NCI-H1092 (cell line): Measurements from ENCODE around the gene LRP1.
A peak's percentile ranks its signal among the peaks of the same experiment; 100 is the strongest.

Experiments used
- DNase-seq: peaks from one replicate; lab custom pipeline; 2025; lab: John Stamatoyannopoulos, UW

LRP1 gene

DNA sequence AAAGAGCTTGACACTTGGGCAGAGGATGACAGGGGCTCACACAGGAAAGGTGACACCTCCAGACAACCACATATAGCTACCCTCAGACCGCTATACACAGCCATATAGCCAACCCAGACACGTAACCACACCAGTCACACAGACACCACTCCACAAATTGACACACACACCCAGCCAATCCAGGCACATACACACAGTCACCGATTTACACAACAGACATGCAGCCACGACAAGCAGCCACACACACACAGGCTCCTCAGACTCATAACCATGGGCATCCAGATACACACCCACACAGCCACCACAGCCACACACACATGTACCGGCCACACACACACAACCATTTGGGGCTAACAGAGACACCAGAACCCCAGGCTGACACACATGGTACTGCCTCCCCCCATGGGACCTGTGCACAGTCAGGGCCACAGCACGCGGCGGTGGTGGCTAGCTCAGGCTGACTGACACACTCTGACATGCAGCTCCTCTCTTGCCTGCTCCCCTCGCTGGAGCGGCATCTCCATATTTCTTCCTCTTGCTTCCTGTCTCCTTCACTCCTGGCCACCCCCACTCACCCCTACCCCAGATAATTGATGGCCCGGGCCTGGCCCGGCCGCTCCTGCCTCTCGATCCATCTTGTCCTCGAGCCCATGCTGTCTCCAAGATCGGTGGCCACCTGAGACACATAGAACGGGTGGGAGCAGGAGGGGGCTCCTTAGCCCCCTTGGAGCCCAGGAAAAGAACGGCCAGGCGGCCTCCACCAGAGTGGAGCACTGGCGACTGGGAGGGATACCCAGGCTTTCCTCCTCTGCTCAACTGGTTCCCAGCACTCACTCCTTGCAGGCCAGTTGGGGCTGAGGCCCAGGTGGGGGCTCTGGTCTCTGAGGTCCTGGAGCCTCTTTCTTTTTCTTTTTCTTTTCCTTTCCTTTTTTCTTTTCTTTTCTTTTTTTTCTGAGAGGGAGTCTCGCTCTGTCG, 95.2 kb downstream of the LRP1 start:
- no peak for DNase-seq

DNA sequence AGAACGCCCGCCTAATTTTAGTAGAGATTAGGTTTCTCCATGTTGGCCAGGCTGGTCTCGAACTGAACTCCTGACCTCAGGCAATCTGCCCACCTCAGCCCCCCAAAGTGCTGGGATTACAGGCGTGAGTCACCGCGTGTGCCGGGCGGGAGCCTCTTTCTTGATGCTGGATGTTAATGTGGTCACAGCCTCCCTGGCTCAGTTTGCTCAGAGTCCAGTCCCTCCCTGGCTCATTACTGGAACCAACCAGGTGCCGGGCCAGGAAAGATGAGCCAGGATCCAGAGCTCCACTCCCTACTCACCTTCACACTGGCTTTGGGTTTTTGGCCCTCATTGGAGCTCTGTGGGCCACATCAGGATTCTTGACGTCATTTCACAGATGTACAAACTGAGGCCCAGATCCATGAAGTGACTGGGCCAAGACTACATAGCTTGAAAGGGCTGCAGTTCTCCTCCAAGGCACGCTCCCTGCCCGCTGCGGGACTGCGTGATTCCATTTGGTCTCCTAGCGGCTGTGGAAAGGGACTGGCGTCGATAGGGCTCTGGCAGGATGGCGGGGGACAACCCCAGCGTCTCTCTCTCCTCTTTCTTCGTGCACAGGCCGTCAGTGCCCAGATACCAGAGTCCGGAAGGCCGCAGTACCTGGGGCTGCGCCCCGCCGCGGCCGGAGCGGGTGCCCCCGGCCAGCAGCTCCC, 96.1 kb downstream of the LRP1 start:
- DNase-seq, result no peak

DNA sequence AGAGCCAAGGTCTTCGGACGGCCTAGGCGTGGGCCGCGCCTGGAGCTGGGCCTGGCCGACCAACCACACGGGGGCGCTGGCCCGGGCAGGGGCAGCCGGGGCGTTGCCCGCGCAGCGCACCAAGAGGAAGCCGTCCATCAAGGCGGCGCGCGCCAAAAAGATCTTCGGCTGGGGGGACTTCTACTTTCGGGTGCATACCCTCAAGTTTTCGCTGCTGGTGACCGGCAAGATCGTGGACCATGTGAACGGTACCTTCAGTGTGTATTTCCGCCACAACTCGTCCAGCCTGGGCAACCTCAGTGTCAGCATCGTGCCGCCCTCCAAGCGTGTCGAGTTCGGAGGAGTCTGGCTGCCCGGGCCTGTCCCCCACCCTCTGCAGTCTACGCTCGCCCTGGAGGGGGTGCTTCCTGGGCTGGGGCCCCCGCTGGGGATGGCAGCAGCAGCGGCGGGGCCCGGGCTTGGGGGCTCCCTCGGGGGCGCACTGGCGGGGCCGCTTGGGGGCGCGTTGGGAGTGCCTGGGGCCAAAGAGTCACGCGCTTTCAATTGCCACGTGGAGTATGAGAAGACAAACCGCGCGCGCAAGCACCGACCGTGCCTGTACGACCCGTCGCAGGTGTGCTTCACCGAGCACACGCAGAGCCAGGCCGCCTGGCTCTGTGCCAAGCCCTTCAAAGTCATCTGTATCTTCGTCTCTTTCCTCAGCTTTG, 96.8 kb downstream of the LRP1 start:
- no peak for DNase-seq

DNA sequence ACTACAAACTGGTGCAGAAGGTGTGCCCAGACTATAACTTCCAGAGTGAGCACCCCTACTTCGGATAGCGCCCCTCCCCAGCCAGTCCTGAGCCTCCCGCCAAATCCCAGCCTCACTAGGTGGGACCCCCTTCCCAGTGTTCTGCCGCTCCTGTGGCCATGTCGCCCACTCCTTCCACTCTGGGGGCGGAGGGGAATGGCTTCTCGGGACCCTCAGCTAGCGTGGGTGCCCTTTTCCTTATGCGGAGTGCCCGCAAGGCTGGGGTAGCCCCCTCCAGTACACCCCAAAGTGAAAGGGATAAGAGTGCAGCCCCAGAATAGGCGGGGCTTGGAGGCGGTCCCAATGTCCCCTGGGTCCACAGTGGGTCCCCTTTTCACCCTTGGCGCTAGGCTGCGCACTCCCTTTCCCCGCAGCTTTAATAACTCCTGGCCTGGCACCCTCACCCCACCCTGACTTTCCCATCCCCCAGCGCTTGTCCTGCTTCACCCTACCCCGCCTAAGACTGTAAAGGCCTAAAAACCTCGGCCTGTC, 97.5 kb downstream of the LRP1 start:
- DNase-seq, result no peak

DNA sequence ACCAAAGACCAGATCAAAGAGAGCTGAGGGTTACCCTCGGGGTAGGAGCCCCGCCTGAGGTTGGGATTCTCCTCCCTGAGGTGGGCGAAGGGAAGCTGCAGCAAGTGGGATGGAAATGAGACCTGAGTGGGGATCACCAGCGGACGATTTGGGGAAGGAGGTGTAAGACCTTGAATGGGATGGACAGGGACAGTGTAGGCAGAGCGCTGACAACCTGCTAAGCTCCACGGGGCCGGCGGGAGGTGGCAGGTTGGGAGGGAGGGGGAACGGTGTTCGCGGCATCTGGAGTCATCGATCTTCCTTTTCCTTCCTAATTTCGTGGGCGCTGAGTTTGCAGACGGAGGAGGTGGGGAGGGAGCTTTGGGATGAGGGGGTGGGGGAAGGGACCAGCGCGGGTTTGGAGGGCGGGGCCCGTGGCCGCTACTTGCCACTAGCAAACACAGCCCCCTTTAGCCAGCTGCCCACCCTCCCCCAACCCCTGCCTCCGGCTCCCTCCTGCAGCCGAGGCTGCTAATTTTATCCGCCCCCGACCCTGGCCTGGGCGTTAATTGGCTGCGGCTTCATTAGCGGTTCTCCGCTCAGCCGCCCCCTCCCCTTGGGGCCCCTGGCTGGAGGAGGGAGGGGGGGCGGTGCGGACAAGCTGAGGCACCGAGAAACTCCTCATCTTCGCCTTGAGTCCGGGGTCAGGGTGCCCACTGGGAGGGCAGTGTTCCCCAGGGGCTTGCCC, 98.5 kb downstream of the LRP1 start:
- no peak for DNase-seq

DNA sequence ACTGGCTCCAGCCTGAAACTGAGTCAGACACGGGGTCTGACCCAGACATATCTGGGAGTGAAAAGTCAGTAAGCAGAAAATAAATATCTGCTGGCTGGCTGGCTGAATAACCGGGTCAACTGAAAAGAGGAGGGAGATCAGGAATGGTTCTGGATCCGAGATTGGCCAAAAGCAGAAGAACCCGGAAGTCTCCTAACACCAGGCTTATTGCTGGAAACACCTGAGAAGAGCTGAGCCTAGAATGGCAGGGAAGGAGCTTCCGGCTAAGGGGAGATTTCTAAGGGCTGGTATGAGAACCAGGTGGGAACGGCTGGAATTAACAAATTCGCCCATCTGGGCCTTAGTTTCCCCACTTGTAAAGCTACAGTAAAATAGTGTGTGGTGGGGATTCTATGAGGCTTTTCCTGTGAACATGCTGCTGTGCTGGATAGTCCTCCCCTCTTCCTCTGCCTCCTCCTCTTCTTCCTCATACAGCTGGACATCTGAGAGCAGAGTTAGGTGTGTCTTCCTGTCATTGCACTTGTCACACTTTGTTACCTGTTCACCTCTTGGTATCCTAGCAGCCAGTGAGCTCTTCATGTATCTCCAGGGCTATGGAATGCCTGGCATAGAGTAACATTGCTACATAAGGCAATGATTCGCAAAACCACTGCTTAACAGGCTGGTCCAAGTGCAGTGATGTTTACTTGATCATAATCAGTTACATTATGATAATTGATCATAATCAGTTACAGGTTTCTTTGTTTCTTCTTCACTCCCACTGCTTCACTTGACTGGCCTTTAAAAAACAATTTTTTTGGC, 99.2 kb downstream of the LRP1 start:
- no peak for DNase-seq

DNA sequence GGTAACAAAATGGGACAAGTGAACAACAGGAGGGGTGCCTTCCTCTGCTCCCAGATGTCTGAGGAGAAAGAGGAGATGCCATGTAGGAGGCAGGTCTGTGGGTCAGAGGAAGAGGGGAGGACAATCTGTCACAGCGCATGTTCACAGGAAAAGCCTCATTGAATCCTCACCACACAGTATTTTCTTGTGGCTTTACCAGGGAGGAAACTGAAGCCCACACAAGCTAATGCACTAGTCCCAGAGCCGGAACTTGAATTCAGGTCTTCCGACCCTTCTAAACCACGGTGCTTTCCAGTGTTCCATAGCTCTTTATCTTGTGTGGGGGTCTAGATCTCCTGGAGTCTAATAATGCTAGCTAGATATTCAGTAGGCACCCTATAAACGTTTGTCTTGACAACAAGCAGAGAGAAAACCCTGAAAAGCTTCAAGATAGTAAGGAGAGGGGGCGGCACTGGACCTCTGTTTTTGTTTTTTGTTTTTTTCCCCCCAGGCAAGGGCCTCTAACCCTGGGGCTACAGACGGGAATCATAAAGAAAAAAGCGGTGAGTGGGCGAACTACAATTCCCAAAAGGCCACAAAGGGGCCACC, 100.9 kb downstream of the LRP1 start:
- DNase-seq, result no peak

DNA sequence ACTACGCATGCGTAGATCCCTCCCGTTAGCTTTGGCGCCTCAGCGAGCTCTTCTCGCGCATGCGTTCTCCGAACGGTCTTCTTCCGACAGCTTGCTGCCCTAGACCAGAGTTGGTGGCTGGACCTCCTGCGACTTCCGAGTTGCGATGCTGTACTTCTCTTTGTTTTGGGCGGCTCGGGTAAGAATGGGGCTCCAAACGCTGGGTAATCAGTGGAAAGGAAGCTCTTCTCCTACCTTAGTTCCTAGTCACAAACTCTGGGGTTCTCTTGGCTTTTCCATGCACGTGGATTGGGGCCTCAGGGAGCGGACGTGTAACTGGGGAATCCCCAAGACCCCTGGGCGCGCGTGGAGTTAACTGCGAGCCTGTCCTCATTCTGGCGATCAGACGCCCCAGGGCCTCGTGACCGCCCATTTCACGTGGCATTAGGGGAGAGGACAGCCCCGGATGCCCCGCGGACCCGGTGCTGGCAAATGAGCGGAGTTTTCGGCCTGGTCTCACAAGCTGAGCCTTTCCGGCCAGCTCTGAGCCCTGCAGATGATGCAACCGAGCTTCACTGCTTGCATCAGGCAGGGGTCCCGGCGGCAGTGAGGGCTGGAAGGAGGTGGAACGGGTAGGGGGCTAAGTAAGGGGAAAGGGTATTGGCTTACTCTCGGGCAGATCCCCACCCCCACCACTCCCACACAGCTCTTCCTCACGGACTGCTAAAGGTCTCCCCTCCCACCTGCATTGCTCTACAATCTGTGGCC, 101.5 kb downstream of the LRP1 start, which contains the start of gene SHMT2:
Gene SHMT2 (plus strand): TSS at position 78 of the 747 bp plus-strand sequence. CDS start 68 bp downstream, at position 146.
- DNase-seq, result peak; percentile 89

DNA sequence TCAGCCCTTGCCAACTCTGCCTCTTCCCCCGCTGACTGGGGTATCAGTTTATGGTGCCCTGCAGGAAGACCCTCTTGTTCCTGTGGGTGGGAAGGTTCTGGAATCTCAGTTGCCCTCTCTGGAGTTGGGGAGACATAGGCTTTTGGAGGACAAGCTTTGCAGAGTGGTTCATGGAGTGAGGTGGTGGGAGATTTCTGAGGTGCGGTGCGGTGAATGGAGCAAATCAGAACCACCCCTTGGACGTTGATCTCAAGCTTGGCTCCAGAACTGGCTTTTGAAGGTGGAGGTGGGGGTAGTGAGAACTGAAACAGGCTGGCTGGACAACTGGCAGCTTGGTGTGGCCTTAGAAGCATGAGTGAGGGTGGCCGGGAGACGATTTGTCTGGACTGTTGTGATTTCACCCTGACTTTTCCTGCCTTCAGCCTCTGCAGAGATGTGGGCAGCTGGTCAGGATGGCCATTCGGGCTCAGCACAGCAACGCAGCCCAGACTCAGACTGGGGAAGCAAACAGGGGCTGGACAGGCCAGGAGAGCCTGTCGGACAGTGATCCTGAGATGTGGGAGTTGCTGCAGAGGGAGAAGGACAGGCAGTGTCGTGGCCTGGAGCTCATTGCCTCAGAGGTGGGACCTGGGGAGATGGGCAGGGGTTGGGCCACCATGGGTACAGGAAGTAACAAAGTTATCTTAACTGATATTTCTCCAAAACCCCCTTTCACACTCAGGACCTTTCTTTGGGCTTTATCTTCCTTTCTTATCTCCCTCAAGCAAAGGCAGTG, 102.3 kb downstream of the LRP1 start:
- no peak for DNase-seq

DNA sequence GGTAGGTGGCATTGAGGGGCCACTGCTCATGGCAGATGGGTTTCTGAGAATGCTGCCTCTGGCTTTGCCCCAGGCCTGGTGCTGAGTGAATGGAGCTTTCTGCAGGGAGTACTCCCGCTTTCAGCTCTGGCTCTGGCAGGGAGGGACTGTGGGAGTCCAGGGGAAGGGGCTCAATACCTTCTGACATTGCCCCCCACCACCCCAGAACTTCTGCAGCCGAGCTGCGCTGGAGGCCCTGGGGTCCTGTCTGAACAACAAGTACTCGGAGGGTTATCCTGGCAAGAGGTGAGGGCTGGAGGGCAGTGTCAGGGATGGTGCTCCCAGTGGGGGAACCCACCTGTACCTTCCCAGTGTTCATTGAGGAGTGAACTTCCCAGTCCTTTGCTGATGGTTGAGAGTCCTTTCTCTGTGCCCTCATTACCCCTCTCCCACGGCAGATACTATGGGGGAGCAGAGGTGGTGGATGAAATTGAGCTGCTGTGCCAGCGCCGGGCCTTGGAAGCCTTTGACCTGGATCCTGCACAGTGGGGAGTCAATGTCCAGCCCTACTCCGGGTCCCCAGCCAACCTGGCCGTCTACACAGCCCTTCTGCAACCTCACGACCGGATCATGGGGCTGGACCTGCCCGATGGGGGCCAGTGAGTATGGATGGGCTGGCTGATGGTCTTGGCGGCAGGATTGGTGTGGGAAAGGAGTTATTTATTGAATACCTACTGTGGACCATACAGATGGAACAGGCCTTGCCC, 103.2 kb downstream of the LRP1 start:
- DNase-seq, result no peak

DNA sequence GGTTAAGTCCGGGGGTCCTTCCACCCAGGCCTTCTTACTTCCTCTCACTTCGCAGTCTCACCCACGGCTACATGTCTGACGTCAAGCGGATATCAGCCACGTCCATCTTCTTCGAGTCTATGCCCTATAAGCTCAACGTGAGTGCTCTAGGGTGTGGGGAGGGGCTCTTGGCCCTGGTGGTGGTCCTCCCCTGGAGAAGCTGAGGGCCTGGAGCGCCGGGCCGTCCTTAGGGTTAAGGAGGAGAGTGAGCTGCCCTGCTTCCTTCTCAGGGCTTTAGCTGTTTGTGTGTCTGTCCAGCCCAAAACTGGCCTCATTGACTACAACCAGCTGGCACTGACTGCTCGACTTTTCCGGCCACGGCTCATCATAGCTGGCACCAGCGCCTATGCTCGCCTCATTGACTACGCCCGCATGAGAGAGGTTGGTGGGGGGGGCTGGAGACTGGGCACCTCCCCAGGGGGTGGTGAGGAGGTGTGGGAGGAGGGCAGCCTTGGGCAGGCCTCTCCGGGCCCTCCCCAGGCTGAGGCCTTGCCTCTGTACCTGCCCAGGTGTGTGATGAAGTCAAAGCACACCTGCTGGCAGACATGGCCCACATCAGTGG, 104.0 kb downstream of the LRP1 start:
- no peak for DNase-seq

DNA sequence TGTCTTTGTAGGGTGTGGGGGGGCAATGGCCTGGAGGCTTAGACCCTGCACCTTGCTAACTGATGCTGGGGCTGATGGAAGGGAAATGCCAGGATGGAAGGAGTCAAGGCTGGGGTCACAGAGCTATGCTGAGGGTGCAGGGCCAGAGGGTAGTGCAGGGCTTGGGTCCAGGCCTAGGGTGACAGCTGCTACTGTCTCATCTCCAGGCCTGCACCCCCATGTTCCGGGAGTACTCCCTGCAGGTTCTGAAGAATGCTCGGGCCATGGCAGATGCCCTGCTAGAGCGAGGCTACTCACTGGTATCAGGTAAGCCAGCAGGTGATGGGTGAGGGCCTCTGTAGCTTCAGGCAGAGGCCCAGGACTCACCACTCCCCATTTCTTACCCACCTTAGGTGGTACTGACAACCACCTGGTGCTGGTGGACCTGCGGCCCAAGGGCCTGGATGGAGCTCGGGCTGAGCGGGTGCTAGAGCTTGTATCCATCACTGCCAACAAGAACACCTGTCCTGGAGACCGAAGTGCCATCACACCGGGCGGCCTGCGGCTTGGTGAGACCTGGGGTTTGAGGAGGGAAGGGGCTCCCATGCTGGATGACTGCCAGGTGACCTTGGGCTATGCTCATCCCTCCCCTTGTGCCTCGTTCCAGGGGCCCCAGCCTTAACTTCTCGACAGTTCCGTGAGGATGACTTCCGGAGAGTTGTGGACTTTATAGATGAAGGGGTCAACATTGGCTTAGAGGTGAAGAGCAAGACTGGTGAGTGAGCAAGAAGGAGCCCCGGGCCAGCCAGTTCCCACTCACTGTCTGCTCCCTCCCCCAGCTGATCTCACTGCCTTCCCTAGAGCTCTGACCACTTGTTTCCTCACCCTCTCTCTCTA, 105.3 kb downstream of the LRP1 start:
- no peak for DNase-seq

DNA sequence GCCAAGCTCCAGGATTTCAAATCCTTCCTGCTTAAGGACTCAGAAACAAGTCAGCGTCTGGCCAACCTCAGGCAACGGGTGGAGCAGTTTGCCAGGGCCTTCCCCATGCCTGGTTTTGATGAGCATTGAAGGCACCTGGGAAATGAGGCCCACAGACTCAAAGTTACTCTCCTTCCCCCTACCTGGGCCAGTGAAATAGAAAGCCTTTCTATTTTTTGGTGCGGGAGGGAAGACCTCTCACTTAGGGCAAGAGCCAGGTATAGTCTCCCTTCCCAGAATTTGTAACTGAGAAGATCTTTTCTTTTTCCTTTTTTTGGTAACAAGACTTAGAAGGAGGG, 105.9 kb downstream of the LRP1 start:
- DNase-seq, result no peak

DNA sequence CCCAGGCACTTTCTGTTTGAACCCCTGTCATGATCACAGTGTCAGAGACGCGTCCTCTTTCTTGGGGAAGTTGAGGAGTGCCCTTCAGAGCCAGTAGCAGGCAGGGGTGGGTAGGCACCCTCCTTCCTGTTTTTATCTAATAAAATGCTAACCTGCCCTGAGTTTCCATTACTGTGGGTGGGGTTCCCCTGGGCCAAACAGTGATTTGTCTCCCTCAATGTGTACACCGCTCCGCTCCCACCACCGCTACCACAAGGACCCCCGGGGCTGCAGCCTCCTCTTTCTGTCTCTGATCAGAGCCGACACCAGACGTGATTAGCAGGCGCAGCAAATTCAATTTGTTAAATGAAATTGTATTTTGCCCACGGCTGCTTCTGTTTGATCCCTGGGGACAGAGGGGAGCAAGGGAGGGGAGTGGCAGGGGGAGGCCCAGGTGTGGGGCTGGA, 106.3 kb downstream of the LRP1 start:
- DNase-seq, result no peak

DNA sequence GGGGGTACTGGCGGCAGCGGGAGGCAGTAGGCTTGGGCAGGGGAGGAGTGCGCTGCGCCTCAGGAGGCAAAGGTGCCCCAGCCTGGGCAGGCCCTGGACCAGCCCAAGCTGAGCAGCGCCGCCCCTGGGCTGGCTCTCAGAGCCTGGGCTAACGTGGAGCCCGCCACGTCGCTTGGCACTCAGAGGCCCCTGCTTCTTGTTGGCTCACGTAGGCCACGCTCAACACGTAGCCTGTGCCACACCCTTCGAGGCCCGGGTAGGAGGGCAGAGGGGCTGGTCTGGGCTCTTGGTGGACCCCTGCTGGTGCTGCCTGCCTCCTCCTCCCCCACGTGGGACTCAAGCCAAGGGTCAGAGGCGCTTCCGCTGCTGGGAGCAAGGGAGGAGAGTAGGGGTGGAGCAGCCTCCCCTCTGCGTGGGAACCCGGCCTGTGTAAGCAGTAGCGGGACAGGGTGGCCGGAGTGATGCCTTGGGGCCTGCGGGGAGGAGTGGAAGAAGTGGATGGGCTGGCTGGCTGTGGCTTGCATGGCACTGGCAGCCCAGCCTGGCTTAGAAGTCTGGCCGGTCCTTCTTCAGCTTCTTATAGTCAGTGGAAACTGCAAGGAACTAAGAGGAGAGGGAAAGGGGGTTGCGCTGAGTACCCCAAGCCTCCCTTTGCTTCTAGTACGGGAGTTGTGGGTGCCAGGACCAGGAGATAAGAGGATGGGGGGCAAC, 106.9 kb downstream of the LRP1 start:
- no peak for DNase-seq

DNA sequence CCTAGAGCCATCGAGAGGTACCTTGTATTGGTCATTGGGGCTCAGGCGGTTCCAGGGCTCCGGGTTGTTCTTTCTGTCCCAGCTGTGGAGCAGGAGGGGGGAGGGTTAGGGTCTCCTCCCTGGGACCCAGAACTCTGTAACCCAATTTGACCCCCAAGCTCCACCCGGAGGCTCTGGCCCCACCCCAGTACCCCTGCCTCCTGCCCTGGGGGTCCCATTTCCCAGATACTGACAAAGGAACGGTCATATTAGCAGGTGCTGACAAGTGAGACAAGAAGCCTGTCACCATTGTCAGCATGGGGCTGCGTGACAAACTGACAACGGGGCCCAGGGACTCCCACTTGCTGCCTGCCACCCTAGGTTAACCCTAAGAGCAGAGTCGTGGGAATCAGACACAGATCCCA, 107.4 kb downstream of the LRP1 start:
- no peak for DNase-seq
